Measurements from ENCODE around the gene TMEM273.

GRCh38 chr10:49235392-49235791 lies 47.2 kb upstream of the TMEM273 start:
- no peak for TF ChIP-seq ZBTB33 (IDR thresholded peaks at IDR 0.05; ENCODE audit: extremely low read depth, insufficient replicate concordance, low read length)
- no peak for TF ChIP-seq POLR2A (IDR thresholded peaks at IDR 0.05; ENCODE audit: borderline replicate concordance, extremely low read depth, insufficient read depth, insufficient read length)
- TF ChIP-seq CTCF (IDR thresholded peaks at IDR 0.05 in 2 of 3, conservative IDR thresholded peaks at IDR 0.05 in 1 of 3; ENCODE audit: borderline replicate concordance in 1 of 3, insufficient read depth in 1 of 3, low read depth in 2 of 3, low read length in 2 of 3), result no peak
- TF ChIP-seq ATF3 (IDR thresholded peaks at IDR 0.05), result no peak
- TF ChIP-seq YY1 (IDR thresholded peaks at IDR 0.05; ENCODE audit: extremely low read depth, insufficient replicate concordance, low read depth, low read length), result no peak
